Uterus (tissue), 2 donors: ENCODE results near the gene CAMK2N2.

Source experiments
- CTCF ChIP-seq, 4 experiments: fragments of 200-600 bp in 2 of 4; fragments of 450-650 bp in 2 of 4; sonication (generic) in 2 of 4; IDR thresholded peaks; one replicate each; pipeline ENCODE4 v1.5.1; 2016 to 2019; ENCODE audit warnings: antibody characterized with exemption in 4 of 4, mild to moderate bottlenecking in 2 of 4, moderate library complexity in 1 of 4
- POLR2A ChIP-seq, 2 donors: fragments of 450-650 bp; IDR thresholded peaks; one replicate each; pipeline ENCODE4 v1.6.1; 2016; ENCODE audit warnings: antibody characterized with exemption in 2 of 2, mild to moderate bottlenecking in 1 of 2, moderate library complexity in 1 of 2

GRCh38 chr3:184242297-184242685 is 19.1 kb downstream of the CAMK2N2 start:
- TF ChIP-seq CTCF (IDR thresholded peaks at IDR 0.05) (no peak), POLR2A (IDR thresholded peaks at IDR 0.05) (no peak)
